ENCODE measurements around the gene EIF2B1. TPM values are rescaled to one million over a fixed set of nuclear protein-coding genes. Genes with fewer than 3 reads are reported as not detected.
"Not testable (repeated sequence)": the region's sequence is repeated elsewhere in the genome, so short reads cannot be mapped to it uniquely, and the experiment has no call there.

Gene EIF2B1
- total RNA-seq, 2 donors from 2014 or later: 63.3 to 70.9 TPM

DNA sequence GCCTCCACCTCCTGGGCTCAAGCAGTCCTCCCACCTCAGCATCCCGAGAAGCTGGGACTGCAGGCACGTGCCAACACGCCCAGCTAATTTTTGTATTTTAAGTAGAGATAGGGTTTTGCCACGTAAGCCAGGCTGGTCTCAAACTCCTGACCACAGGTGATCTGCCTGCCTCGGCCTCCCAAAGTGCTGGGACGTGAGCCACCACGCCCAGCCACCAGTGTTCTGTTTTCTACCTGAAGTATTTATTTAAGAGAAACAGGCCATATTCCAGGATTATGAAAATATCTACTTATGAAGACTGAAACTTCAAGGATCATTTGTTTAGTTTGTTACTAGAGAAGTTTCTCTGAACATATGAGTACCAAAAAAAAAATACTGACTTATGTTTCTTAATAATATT lies 10.4 kb upstream of the EIF2B1 start:
- no peak overlapping the region for H3K27ac Mint-ChIP-seq
- H3K36me3 Mint-ChIP-seq: peaks cover 6 to 14% of the 10 kb centered on the region in 2 donors
- no peaks in the 10 kb centered on the region for H3K9me3 Mint-ChIP-seq
- no peak for DNase-seq (ENCODE audit: low spot score in 2 of 2)
- no peak for ATAC-seq

DNA sequence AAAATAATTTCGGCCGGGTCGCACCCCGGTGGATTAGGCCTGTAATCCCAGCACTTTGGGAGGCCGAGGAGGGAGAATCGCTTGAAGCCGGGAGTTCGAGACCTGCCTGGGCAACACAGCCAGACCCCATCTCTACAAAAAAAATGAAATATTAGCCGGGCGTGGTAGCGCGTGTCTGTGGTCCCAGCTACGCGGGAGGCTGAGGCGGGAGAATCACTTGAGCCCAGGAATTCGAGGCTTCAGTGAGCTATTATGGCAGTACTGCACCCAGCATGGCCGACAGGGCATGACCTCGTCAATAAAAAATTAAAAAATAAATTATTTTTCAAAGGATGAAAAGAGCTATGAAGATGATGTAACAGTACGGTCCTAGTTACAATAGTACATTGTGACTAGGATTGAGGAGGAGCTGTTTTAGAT lies 666 bp upstream of the EIF2B1 start:
- Mint-ChIP-seq H3K9me3 (no peaks in the 10 kb centered on the region), H3K36me3 (peaks cover 13 to 26% of the 10 kb centered on the region in 2 donors), H3K27ac (peak overlapping the region; percentile 94 to 99)
- ATAC-seq (no peak), DNase-seq (ENCODE audit: low spot score in 2 of 2) (no peak)

DNA sequence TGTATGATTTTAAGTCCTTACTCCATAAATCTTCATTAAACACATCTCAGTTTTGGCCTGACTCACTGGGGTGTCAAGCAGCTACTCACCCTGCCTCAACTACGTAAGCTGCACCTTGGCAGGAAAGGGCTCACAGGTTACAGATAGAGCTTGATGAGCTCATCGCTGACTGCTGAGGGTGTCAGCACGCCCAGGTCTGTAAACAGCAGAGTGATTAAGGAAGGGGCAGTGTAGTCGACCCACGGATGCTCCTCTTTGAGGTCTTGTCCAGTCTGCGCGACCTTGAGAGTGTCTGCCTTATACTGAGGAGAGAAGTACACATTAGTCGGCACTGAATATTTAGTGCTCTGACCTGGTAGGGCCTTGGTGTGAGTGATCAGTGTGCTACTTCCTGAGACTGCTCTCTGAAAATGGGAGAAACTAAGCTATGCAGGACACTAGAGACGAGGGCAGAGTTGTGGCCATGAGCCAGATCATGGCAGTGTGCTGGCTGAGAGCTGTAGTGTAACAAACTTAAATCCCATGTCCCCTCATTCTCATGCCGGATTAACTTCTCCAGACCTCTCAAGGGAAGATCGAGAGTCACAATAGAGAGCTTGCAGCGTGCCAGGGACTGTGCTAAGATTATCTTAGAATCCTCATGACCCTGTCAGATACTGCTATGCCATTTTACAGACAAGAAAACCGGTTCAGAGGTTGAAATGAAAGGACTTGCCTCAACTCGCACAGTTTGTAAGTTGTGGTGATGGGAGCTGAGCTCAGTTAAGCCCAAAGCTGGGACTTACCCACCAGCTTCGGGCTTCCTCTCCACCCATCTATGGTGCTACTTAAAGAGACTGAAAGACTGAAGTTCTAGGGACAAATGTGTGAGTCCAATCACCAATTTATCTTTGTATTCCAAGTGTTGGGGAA lies 11.6 kb downstream of the EIF2B1 start:
- ATAC-seq (peak; percentile 70 to 76), DNase-seq (ENCODE audit: low spot score in 2 of 2) (no peak)
- H3K36me3 Mint-ChIP-seq: peaks cover 4 to 24% of the 10 kb centered on the region in 2 donors
- no peaks in the 10 kb centered on the region for H3K9me3 Mint-ChIP-seq
- H3K27ac Mint-ChIP-seq: peak overlapping the region; percentile 32 to 74

DNA sequence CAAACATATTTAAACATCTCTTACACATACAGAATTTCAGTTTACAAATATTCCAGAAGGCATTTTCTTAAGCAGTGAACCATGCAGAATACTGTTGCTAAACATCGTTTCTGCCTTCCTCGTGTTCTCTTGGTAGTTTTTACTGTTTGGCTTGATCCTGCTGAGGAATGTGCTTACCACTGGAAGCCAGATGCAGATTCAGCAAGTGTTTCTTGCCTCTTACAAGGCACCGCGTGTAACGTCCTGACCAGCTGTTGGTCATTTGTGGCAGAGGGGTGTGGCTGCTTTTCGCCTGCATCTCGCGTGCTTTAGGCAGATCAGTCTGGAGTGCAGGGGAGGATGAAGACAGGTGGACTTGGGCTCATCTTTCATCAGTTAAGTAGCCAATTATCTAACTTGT lies 12.4 kb downstream of the EIF2B1 start:
- no peak for DNase-seq (ENCODE audit: low spot score in 2 of 2)
- Mint-ChIP-seq H3K36me3 (peaks cover 1 to 31% of the 10 kb centered on the region in 2 donors), H3K9me3 (no peaks in the 10 kb centered on the region), H3K27ac (peak overlapping the region; percentile 9 to 60)
- no peak for ATAC-seq

DNA sequence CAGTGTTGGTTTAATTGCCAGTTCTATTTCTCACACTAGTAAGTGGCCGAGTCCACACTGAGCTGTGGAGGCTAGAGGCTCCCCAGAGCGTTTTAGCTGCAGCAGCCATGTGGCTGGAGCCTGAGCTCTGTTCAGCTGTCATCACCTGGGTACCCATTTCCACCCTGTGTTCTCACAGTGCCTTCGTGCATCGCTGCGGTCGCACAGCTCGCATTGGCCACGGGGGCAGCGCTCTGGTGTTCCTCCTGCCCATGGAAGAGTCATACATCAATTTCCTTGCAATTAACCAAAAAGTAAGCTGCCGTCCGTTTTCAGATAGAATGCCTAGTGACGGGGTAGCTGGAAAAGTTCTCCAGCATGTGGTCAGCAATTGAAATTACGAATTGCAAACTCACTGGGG lies 15.9 kb downstream of the EIF2B1 start:
- peaks cover 7 to 29% of the 10 kb centered on the region in 2 donors for H3K36me3 Mint-ChIP-seq
- H3K9me3 Mint-ChIP-seq: no peaks in the 10 kb centered on the region
- DNase-seq (ENCODE audit: low spot score in 2 of 2) (no peak), ATAC-seq (no peak)
- no peak overlapping the region for H3K27ac Mint-ChIP-seq

DNA sequence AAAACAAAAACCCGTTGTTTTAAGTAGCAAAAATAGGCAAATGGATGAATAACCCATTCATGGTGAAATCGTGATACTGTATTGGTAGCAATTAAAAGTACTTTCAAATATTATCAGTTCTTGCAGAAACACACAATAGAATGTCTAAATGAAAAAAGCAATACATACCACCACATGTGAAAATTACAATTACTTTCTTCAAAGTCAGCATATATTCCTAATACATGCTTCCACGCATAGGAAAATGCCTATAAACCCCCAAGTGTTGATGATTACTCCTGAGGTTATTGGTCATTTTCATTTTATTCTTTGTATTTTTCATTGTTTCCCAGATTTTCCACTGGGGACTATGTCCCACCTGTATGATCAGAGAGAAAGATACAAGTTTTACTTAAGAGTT lies 16.3 kb downstream of the EIF2B1 start:
- ATAC-seq (no peak), DNase-seq (ENCODE audit: low spot score in 2 of 2) (no peak)
- H3K36me3 Mint-ChIP-seq: peaks cover 7 to 31% of the 10 kb centered on the region in 2 donors
- H3K9me3 Mint-ChIP-seq: no peaks in the 10 kb centered on the region
- H3K27ac Mint-ChIP-seq: no peak overlapping the region

DNA sequence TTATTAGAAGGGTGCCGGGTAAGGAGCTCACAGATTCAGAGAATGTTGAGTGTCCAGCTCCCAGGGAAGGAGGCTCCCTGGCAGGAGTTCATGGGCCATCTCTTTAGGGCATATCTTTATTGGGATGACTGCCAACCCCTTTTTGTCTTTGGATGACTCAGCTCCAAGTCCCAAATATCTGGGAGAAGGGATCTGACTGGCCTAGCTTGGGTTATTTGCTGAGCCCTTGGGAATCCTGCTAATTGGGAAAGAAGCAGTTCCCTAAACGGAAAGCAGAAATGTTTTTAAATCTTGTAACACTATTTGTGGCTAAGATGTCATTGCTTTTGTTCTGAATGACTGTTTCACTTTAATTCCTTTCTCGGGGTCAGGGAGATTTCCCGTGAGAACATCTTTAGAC lies 19.0 kb downstream of the EIF2B1 start:
- Mint-ChIP-seq H3K27ac (peak overlapping the region; percentile 7 to 93), H3K36me3 (peaks cover 7 to 34% of the 10 kb centered on the region in 2 donors), H3K9me3 (no peaks in the 10 kb centered on the region)
- ATAC-seq (no peak), DNase-seq (ENCODE audit: low spot score in 2 of 2) (no peak)

DNA sequence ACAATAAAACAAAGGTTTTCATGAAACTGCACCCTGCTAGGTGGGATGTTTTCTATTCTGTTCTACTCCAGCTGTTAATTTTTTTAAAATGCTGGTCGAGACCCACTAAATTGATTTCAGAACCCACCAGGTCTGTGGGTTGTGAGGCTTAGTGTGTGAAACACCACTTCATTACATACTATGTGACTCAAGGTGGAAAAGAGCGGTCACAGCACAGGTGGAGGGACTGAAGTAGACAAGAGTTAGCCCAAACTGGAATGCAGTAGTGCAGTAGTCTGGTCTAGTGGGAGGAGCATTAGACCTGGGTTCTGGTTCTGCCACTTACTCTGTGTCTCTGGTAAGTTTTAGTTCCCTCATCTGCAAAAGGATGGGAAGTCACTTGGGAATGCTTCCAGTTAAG lies 19.4 kb downstream of the EIF2B1 start:
- Mint-ChIP-seq H3K9me3 (no peaks in the 10 kb centered on the region), H3K36me3 (peaks cover 7 to 34% of the 10 kb centered on the region in 2 donors), H3K27ac (peak overlapping the region in 1 of 2 donors; percentile 93)
- DNase-seq (ENCODE audit: low spot score in 2 of 2) (no peak), ATAC-seq (peak; percentile 46 to 81)

DNA sequence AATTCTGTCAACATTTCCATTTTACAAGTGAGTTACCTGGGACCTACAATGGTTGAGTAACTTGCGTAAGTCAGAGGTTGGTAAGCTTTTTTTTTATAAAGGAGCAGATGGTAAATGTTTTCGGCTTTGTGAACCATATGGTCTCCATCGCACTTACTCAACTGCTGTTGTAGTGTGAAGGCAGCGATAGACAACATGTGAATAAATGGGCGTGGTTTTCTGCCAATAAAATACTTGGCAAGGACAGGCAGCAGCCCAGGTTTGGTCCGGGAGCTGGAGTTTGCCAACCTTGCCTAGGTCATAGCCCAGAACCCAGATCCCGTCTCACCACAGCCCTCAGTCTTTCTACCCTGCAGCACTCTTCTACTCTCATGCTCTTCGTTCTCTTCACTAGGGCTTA lies 25.3 kb downstream of the EIF2B1 start:
- Mint-ChIP-seq H3K9me3 (no peaks in the 10 kb centered on the region), H3K27ac (no peak overlapping the region), H3K36me3 (peaks cover 16 to 46% of the 10 kb centered on the region in 2 donors)

DNA sequence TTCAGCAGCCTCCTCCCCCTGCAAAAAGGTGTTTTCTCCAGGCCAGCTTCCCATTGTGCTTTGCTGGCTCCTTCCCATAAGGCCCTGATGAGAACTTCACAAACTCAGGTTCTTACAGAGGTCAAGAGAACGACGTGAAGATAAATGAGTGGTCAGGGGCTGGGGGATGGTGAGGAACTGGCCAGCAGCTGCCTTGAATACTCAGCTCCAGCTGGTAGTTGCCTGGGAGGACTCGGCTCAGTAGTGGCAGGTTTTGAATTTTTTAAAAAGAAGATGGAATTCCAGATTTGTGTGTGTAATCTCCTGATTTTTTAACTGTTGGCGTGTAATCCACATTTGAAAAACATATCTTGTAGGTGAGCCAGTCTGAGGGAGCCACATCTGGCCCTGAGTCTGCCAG lies 25.7 kb downstream of the EIF2B1 start:
- ATAC-seq (no peak), DNase-seq (ENCODE audit: low spot score in 2 of 2) (no peak)
- Mint-ChIP-seq H3K27ac (peak overlapping the region in 1 of 2 donors; percentile 25), H3K9me3 (no peaks in the 10 kb centered on the region), H3K36me3 (peaks cover 18 to 46% of the 10 kb centered on the region in 2 donors)

More for the DNA sequence above, 25.3 kb downstream of the EIF2B1 start:
- no peak for ATAC-seq
- DNase-seq (ENCODE audit: low spot score in 2 of 2): no peak

DNA sequence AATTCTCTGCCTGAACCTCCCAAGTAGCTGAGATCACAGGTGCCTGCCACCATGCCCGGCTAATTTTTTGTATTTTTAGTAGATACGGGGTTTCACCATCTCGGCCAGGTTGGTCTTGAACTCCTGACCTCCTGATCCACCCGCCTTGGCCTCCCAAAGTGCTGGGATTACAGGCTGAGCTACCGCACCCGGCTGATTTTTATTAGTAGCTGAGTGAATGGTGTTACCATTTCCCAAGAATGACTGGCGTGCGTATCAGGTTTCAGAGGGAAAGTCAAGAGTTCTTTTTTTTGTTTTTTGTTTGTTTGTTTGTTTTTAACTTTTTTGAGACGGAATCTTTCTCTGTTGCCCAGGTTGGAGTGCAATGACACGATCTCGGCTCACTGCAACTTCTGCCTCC lies 30.0 kb downstream of the EIF2B1 start:
- H3K9me3 Mint-ChIP-seq: not testable (repeated sequence)
- Mint-ChIP-seq H3K27ac (peak overlapping the region; percentile 54 to 84), H3K36me3 (peaks cover 32 to 41% of the 10 kb centered on the region in 2 donors)

DNA sequence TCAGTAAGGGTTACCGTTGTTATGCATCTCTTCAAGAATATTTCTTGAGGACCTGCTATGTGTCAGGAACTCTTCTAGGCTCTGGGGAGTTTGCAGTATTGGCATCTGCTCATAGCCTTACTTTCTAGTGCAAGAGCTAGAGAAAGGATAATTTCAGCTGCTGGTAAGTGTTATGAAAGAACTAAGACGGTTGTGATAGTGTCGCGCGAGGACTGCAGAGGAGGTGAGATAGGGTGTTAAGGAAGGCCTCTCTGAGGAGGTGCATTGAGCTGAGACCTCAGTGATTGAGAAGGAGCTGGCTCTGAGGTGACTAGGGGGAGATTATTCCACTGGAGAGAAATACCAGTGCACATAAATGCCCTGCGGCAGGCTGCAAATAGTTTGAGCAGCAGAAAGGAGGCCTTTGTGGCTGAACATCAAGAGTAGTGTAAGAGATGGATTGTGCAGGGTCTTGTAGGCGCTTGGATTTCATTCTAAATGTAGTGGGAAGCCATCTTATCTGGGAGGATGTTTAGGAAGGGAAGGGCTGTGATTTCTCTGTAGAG lies 30.8 kb downstream of the EIF2B1 start:
- no peaks in the 10 kb centered on the region for H3K9me3 Mint-ChIP-seq
- H3K36me3 Mint-ChIP-seq: peaks cover 28 to 34% of the 10 kb centered on the region in 2 donors
- peak overlapping the region; percentile 84 to 92 for H3K27ac Mint-ChIP-seq
- ATAC-seq (peak; percentile 1 to 17), DNase-seq (ENCODE audit: low spot score in 2 of 2) (no peak)

More for the DNA sequence above, 30.0 kb downstream of the EIF2B1 start:
- ATAC-seq; DNase-seq (ENCODE audit: low spot score in 2 of 2): not testable (repeated sequence)

DNA sequence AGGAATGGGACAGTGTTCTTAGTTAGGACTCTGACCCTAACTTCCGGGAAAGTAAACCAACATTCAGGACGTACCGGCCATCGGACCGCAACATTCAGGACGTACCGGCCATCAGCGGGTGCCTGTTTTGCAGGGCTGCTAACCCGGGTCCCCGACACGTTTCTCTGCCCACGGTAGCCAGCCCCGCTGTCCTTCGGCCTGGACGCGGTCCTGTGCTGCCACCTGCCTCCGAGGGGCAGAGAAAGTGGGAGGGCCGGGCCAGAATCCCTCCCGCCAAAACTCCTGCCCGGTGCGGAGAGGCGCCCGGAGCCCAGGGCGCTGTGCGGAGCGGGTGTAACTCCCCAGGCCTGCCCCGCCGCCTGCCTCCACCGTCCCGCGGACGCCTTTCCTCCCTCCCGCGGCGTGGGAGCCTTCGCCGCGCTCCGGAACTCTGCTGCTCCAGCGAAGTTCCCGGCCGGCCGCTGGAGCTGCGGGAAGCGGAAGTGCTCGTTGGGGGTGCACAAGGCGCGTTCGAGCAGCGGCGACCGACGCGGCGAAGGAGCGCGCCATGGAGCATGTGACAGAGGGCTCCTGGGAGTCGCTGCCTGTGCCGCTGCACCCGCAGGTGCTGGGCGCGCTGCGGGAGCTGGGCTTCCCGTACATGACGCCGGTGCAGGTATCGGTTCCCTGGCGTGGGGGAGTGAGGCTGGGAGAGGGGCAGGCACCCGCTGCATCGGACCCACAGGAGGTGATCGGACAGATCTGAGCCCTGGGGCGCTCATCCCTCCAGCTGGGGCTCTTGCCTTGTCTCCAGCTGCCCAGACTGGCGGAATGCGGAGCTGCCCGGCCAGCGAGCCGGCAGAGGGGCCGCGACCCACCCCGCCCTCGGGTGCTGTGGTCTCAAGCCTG lies 31.6 kb downstream of the EIF2B1 start, which contains the start of gene DDX55:
DDX55 (plus strand) TSS at position 498 of the 888 bp plus-strand sequence; CDS start at position 548, 50 bp downstream.
- peak within 1 kb of the TSS; percentile 84 to 95 for H3K27ac Mint-ChIP-seq
- H3K9me3 Mint-ChIP-seq: no peaks in the 10 kb centered on the region
- ATAC-seq (peak; percentile 95 to 97), DNase-seq (ENCODE audit: low spot score in 2 of 2) (peak; percentile 85 to 88)
- H3K36me3 Mint-ChIP-seq: peaks cover 21 to 25% of the 10 kb centered on the region in 2 donors

DNA sequence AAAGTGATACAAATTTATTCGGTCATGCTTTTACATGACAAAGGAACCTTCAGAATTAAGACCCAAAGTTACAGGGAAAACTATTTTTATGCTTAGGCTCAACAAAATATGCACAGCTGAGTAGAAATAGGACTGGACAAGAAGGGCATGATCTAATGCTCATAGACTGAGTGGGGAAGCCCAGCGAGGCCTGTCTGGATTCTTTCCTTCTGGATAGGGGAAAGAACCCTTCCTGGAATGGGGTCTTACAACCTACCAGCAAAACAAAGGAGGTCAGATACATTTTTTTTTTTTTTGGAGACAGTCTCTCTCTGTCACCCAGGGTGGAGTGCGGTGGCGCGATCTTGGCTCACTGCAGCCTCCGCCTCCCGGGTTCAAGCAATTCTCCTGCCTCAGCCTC lies 33.8 kb downstream of the EIF2B1 start:
- H3K9me3 Mint-ChIP-seq: no peaks in the 10 kb centered on the region
- no peak for ATAC-seq
- H3K36me3 Mint-ChIP-seq: peaks cover 21% of the 10 kb centered on the region in 2 donors
- peak overlapping the region in 1 of 2 donors; percentile 47 for H3K27ac Mint-ChIP-seq
- DNase-seq (ENCODE audit: low spot score in 2 of 2): no peak

DNA sequence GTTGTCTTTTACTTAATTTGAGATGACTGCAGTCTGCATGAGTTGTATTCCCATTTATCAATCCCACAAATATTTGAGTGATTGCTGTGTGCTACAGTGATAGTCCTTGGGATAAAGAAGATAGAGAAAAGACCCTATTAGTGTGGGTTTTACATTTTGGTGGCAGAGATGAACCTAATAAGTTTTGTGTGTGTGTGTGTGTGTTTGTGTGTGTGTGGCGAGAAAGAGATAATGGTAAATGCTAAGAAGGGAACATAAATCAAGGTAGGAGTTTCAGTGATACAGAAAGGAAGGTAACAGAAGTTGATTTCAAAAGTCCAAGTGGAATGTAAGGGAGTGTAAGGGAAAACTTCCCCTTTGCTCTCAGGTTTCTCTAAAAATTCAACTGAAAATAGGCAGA lies 34.2 kb downstream of the EIF2B1 start:
- ATAC-seq (no peak), DNase-seq (ENCODE audit: low spot score in 2 of 2) (no peak)
- Mint-ChIP-seq H3K9me3 (no peaks in the 10 kb centered on the region), H3K27ac (peak overlapping the region; percentile 2 to 47), H3K36me3 (peaks cover 21% of the 10 kb centered on the region in 2 donors)

DNA sequence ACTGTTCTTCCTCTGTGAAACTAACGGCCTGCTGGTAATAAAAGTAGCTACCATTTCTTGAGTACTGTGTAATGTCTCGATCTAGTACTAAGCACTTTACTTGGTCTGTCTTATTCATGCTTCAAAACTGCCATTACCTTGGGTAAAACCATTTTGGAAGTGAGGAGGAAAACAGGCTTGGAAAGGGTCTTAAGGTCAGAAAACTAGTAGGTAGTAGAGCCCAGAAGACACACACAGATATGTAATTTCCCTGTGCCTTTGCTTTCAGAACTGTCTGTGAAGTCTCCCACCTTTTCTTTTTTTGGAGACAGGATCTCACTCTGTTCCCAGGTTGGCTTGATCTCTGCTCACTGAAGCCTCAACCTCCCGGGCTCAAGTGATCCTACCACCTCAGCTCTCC lies 35.0 kb downstream of the EIF2B1 start:
- no peak for ATAC-seq
- Mint-ChIP-seq H3K27ac (peak overlapping the region in 1 of 2 donors; percentile 47), H3K9me3 (no peaks in the 10 kb centered on the region), H3K36me3 (peaks cover 21% of the 10 kb centered on the region in 2 donors)
- no peak for DNase-seq (ENCODE audit: low spot score in 2 of 2)
